GM10248 (cell line): ENCODE measurements around the gene SERHL2.
"Not testable (repeated sequence)": the region's sequence is repeated elsewhere in the genome, so short reads cannot be mapped to it uniquely, and the experiment has no call there.

Experiments
- CTCF ChIA-PET: fragments of 300-600 bp; sonication (Branson Sonifier 250); formaldehyde crosslinking; extraction: SDS; loops from one replicate; lab custom pipeline; 2021; ENCODE audit warnings: antibody characterized with exemption; lab: Yijun Ruan, JAX
- POLR2A ChIA-PET: fragments of 350-650 bp; sonication (Branson Sonifier 250); formaldehyde crosslinking; extraction: SDS; loops from one replicate; lab custom pipeline; 2020; ENCODE audit warnings: antibody characterized with exemption; lab: Yijun Ruan, JAX
- DNase-seq: peaks from one replicate; pipeline ENCODE4 v3.0.0; 2012; ENCODE audit errors: extremely low spot score
- CTCF ChIP-seq: IDR thresholded peaks from 2 replicates; pipeline ENCODE4 v1.5.1; 2012; ENCODE audit warnings: mild to moderate bottlenecking, low read depth; ENCODE audit errors: extremely low read depth, missing control alignments, control extremely low read depth

SERHL2 gene

GRCh38 chr22:42577623-42578240 is 24.0 kb downstream of the SERHL2 start:
- DNase-seq = no peak
- TF ChIP-seq CTCF = no peak
- CTCF ChIA-PET = no interaction called here
- POLR2A ChIA-PET = no interaction called here

GRCh38 chr22:42580040-42580439 is 26.3 kb downstream of the SERHL2 start:
- POLR2A ChIA-PET, DNase-seq, CTCF ChIA-PET: not testable (repeated sequence)

- DNase-seq, CTCF ChIA-PET: not testable (repeated sequence)
- POLR2A ChIA-PET = interaction anchor here (1.2 kb wide), 1 partner anchor 33 kb away, joined by 3 read pairs; the partner anchor contains the start of gene POLDIP3
These were observed 27.5 kb downstream of the SERHL2 start for GRCh38 chr22:42581194-42581761.

GRCh38 chr22:42581762-42582716 is 28.3 kb downstream of the SERHL2 start:
- CTCF ChIA-PET = interaction anchor here (1.2 kb wide), 2 partner anchors 12 to 25 kb away, joined by 3 to 4 read pairs; no protein-coding TSS in a partner anchor
- TF ChIP-seq CTCF = no peak
- DNase-seq = peak; percentile 89
- POLR2A ChIA-PET = interaction anchor here (1.2 kb wide), 1 partner anchor 32 kb away, joined by 3 read pairs; the partner anchor contains the start of gene POLDIP3

GRCh38 chr22:42582987-42583386 is 29.2 kb downstream of the SERHL2 start:
- TF ChIP-seq CTCF = no peak
- CTCF ChIA-PET = interaction anchor here (1.2 kb wide), 2 partner anchors 13 to 24 kb away, joined by 3 to 4 read pairs; no protein-coding TSS in a partner anchor

GRCh38 chr22:42584364-42584940 is 30.7 kb downstream of the SERHL2 start:
- ChIA-PET POLR2A (interaction anchor here (1.2 kb wide), 1 partner anchor 31 kb away, joined by 5 read pairs; no protein-coding TSS in a partner anchor), CTCF (interaction anchor here (1.2 to 1.4 kb wide), 2 partner anchors 11 to 51 kb away, joined by 3 read pairs; no protein-coding TSS in a partner anchor)
- DNase-seq = no peak
- TF ChIP-seq CTCF = no peak

More at GRCh38 chr22:42582987-42583386, 29.2 kb downstream of the SERHL2 start:
- no peak for DNase-seq
- POLR2A ChIA-PET = no interaction called here

GRCh38 chr22:42585096-42585495 is 31.3 kb downstream of the SERHL2 start:
- ChIA-PET CTCF (interaction anchor here (0.7 to 1.4 kb wide), 2 partner anchors 11 to 23 kb away, joined by 3 read pairs; no protein-coding TSS in a partner anchor), POLR2A (interaction anchor here (0.5 to 1.2 kb wide), 2 partner anchors 30 to 1107 kb away, joined by 4 to 5 read pairs; no protein-coding TSS in a partner anchor)
- TF ChIP-seq CTCF = no peak
- DNase-seq = no peak
